Karpas-422 (cell line): ENCODE measurements around the gene SELENOW. TPM values are rescaled to one million over a fixed set of nuclear protein-coding genes. Genes with fewer than 3 reads are reported as not detected.
A peak's percentile ranks its signal among the peaks of the same experiment; 100 is the strongest.
"Not testable (repeated sequence)": the region's sequence is repeated elsewhere in the genome, so short reads cannot be mapped to it uniquely, and the experiment has no call there.

Experiments used
- DNase-seq: peaks from one replicate; pipeline ENCODE4 v3.0.0-alpha.2; 2015
- H2AFZ ChIP-seq: fragments of 200-600 bp; sonication (generic); 2 replicates; pipeline ENCODE4 v1.6.1; 2014; ENCODE audit warnings: antibody characterized with exemption, low read length, mixed read lengths
- H3K27ac ChIP-seq: fragments of 200-600 bp; sonication (generic); 2 replicates; pipeline ENCODE4 v1.5.1; 2014; ENCODE audit warnings: mild to moderate bottlenecking, low read length, moderate library complexity
- H3K27me3 ChIP-seq: fragments of 200-600 bp; sonication (generic); 2 replicates; pipeline ENCODE4 v1.6.1; 2014; ENCODE audit warnings: low read length, mixed read lengths
- H3K36me3 ChIP-seq: fragments of 200-600 bp; sonication (generic); 2 replicates; pipeline ENCODE4 v1.6.1; 2014; ENCODE audit warnings: low read length, mixed read lengths; ENCODE audit not compliant: insufficient read depth
- H3K4me1 ChIP-seq: fragments of 200-600 bp; sonication (generic); 2 replicates; pipeline ENCODE4 v1.6.1; 2014; ENCODE audit warnings: mild to moderate bottlenecking, low read length, mixed read lengths
- H3K4me2 ChIP-seq: fragments of 200-600 bp; sonication (generic); 2 replicates; pipeline ENCODE4 v1.6.1; 2014; ENCODE audit warnings: low read length, low read depth, mild to moderate bottlenecking; ENCODE audit not compliant: poor library complexity, severe bottlenecking
- H3K4me3 ChIP-seq: fragments of 200-600 bp; sonication (generic); 2 replicates; pipeline ENCODE4 v1.5.1; 2014; ENCODE audit warnings: mild to moderate bottlenecking, antibody characterized with exemption, low read length, mixed read lengths
- H3K79me2 ChIP-seq: fragments of 200-600 bp; sonication (generic); 2 replicates; pipeline ENCODE4 v1.6.1; 2014; ENCODE audit warnings: mild to moderate bottlenecking, low read length, mixed read lengths
- H3K9ac ChIP-seq: fragments of 200-600 bp; sonication (generic); 2 replicates; pipeline ENCODE4 v1.6.0; 2014; ENCODE audit warnings: low read length
- H3K9me2 ChIP-seq: fragments of 200-600 bp; sonication (generic), shearing (Covaris generic); replicated peaks from 2 replicates; pipeline ENCODE4 v1.6.0; 2014; ENCODE audit warnings: mild to moderate bottlenecking, low read length, moderate library complexity; ENCODE audit not compliant: insufficient read depth
- H3K9me3 ChIP-seq: fragments of 300-700, 200-600 bp; sonication (generic); 2 replicates; pipeline ENCODE4 v1.6.1; 2014; ENCODE audit warnings: low read length, mixed read lengths
- H4K20me1 ChIP-seq: fragments of 200-600 bp; sonication (generic); 2 replicates; pipeline ENCODE4 v1.6.1; 2014; ENCODE audit warnings: mild to moderate bottlenecking, antibody characterized with exemption, low read length, low read depth; ENCODE audit not compliant: insufficient read depth
- total RNA-seq: library from RNA; depleted of rRNA; stranded (reverse); fragments of >200 nt; shearing (Covaris generic); gene quantifications from 2 replicates; pipeline ENCODE4 v1.2.3, GENCODE V29; 2014; ENCODE audit warnings: low replicate concordance

Gene SELENOW
- total RNA-seq, 1 experiment from 2014 or later: 3.5 TPM

DNA sequence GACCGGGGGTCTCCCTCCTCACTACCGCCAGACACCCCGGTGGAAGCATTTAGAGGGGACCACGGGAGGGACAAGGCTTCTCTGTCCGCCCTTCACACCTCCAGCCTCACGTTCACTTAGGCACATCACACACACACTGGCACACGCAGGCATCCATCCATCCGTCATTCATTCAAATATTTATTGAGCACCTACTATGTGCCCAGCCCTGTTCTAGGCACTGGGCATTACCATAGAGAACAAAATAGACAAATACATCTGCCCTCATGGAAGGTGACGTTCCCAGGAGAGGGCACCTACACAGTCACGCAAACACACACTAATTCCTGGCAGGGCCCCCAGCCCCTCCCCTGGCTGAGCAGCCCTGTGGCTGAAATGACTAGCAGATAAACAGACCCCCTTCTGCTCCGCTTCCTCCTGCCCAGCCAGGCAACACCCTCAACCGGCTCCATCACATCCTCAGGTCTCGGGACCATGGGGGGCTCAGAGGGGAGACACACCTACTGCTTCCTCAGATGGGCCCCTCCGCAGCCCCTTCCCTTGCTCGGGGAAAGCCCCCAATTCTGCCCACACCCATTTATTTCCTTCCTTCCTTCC is 36.9 kb upstream of the SELENOW start:
- DNase-seq: no peak
- Histone ChIP-seq H3K4me1 (peaks cover 28% of the 10 kb centered on the region), H3K27me3 (no peaks in the 10 kb centered on the region)

GRCh38 chr19:47742634-47743033 is 35.9 kb upstream of the SELENOW start:
- H3K9me2 ChIP-seq: no peaks in the 10 kb centered on the region
- no peak overlapping the region for H3K9ac ChIP-seq
- H3K4me2 ChIP-seq: no peak overlapping the region
- H3K36me3 ChIP-seq: peaks cover 7% of the 10 kb centered on the region; the same call in 1 of the 2 replicates
- peaks cover 17% of the 10 kb centered on the region for H3K79me2 ChIP-seq
- H3K4me3 ChIP-seq: no peak overlapping the region
- no peaks in the 10 kb centered on the region for H3K27me3 ChIP-seq
- no peaks in the 10 kb centered on the region for H4K20me1 ChIP-seq
- H3K9me3 ChIP-seq: no peaks in the 10 kb centered on the region
- H3K4me1 ChIP-seq: peaks cover 32% of the 10 kb centered on the region
- no peak overlapping the region for H3K27ac ChIP-seq
- DNase-seq: no peak
- H2AFZ ChIP-seq: no peak overlapping the region

More for the DNA sequence above, 36.9 kb upstream of the SELENOW start:
- H3K9me2 ChIP-seq: no peaks in the 10 kb centered on the region
- H4K20me1 ChIP-seq: no peaks in the 10 kb centered on the region
- no peak overlapping the region for H3K9ac ChIP-seq
- no peak overlapping the region for H3K27ac ChIP-seq
- H3K79me2 ChIP-seq: peaks cover 10% of the 10 kb centered on the region
- H2AFZ ChIP-seq: no peak overlapping the region
- no peak overlapping the region for H3K4me2 ChIP-seq
- peaks cover under 1% of the 10 kb centered on the region; the same call in 1 of the 2 replicates for H3K36me3 ChIP-seq
- no peak overlapping the region for H3K4me3 ChIP-seq
- no peaks in the 10 kb centered on the region for H3K9me3 ChIP-seq

DNA sequence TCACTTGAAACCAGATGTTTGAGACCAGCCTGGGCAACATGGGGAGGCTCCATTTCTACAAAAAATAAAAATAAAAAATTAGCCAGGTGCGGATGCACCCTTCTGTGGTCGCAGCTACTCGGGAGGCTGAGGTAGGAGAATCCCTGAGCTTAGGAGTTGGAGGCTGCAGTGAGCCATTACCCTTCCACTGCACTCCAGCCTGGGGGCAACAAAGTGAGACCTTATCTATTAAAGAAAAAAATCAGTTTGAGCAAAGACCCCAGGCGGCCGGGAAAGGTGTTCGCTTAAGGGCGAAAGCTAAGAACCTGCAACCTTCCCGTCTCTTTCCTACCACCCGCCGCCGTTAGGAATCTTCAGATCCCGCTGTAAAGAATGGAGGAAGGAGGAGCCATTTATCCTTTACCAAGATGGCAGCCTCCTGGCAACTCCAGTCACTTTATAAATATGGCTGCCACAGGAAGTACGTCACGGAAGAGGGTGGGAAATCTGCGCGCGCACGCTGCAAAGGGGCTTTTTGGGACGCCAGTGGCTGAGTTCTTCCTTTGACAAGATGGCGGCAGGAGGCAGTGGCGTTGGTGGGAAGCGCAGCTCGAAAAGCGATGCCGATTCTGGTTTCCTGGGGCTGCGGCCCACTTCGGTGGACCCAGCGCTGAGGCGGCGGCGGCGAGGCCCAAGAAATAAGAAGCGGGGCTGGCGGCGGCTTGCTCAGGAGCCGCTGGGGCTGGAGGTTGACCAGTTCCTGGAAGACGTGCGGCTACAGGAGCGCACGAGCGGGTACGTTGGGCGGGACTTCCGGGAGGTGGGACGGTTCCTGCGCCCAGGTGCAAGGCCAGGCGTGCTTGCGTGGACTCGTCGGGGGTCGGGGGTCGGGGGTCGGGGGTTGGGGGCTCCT is 33.2 kb upstream of the SELENOW start, which contains the start of gene NOP53:
NOP53 (plus strand) TSS at position 537 of the 892 bp plus-strand sequence; CDS start at position 551, 14 bp downstream.
- Histone ChIP-seq H3K79me2 (peaks cover 28% of the 10 kb centered on the region), H3K9me3 (no peaks in the 10 kb centered on the region), H4K20me1 (no peaks in the 10 kb centered on the region), H3K27me3 (no peaks in the 10 kb centered on the region), H2AFZ (peak within 1 kb of the TSS; percentile 94; the same call in 1 of the 2 replicates), H3K4me1 (peaks cover 24% of the 10 kb centered on the region), H3K4me2 (peak within 1 kb of the TSS; percentile 64), H3K27ac (peak within 1 kb of the TSS; percentile 62; the same call in 1 of the 2 replicates), H3K9ac (peak within 1 kb of the TSS; percentile 94), H3K9me2 (no peaks in the 10 kb centered on the region), H3K4me3 (peak within 1 kb of the TSS; percentile 98), H3K36me3 (peaks cover 16% of the 10 kb centered on the region; the same call in 1 of the 2 replicates)
- DNase-seq: peak; percentile 99

DNA sequence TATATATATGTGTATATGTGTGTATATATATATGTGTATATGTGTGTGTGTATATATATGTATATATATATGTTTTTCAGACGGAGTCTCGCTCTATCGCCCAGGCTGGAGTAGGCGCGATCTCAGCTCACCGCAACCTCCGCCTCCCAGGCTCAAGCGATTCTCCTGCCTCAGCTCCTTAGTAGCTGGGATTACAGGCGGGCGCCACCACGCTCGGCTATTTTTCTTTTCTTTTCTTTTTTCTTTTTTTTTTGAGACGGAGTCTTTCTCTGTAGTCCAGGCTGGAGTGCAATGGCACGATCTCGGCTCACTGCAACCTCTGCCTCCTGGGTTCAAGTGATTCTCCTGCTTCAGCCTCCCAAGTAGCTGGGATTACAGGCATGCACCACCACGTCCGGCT is 32.4 kb upstream of the SELENOW start:
- H3K27ac ChIP-seq, H3K9me3 ChIP-seq, DNase-seq, H2AFZ ChIP-seq, H3K9me2 ChIP-seq, H3K27me3 ChIP-seq, H4K20me1 ChIP-seq: not testable (repeated sequence)
- Histone ChIP-seq H3K4me1 (peaks cover 24% of the 10 kb centered on the region), H3K9ac (peak overlapping the region; percentile 94), H3K79me2 (peaks cover 28% of the 10 kb centered on the region), H3K4me2 (peak overlapping the region; percentile 64), H3K36me3 (peaks cover 16% of the 10 kb centered on the region; the same call in 1 of the 2 replicates), H3K4me3 (peak overlapping the region; percentile 98)

GRCh38 chr19:47749326-47749725 is 29.2 kb upstream of the SELENOW start:
- no peaks in the 10 kb centered on the region for H3K9me2 ChIP-seq
- peaks cover 16% of the 10 kb centered on the region for H3K4me1 ChIP-seq
- H3K9ac ChIP-seq: no peak overlapping the region
- DNase-seq: no peak
- H3K27ac ChIP-seq: no peak overlapping the region
- no peaks in the 10 kb centered on the region for H3K9me3 ChIP-seq
- H3K79me2 ChIP-seq: peaks cover 28% of the 10 kb centered on the region
- no peak overlapping the region for H2AFZ ChIP-seq
- H3K4me3 ChIP-seq: no peak overlapping the region
- no peak overlapping the region for H3K4me2 ChIP-seq
- H4K20me1 ChIP-seq: no peaks in the 10 kb centered on the region
- no peaks in the 10 kb centered on the region for H3K27me3 ChIP-seq
- peaks cover 21% of the 10 kb centered on the region; the same call in 1 of the 2 replicates for H3K36me3 ChIP-seq

- H3K79me2 ChIP-seq: peaks cover 28% of the 10 kb centered on the region
- no peaks in the 10 kb centered on the region for H3K9me2 ChIP-seq
- H3K9ac ChIP-seq: no peak overlapping the region
- H3K4me3 ChIP-seq: no peak overlapping the region
- no peak overlapping the region for H3K27ac ChIP-seq
- peaks cover 10% of the 10 kb centered on the region for H3K4me1 ChIP-seq
- H3K36me3 ChIP-seq: peaks cover 21% of the 10 kb centered on the region; the same call in 1 of the 2 replicates
- no peak overlapping the region for H3K4me2 ChIP-seq
- no peak for DNase-seq
- H2AFZ ChIP-seq: no peak overlapping the region
- no peaks in the 10 kb centered on the region for H3K27me3 ChIP-seq
- H4K20me1 ChIP-seq: 0 out of 2 replicates have a peak, but pooled peaks cover under 1% of the 10 kb centered on the region
- no peaks in the 10 kb centered on the region for H3K9me3 ChIP-seq
Observed at GRCh38 chr19:47750752-47751151, 27.8 kb upstream of the SELENOW start.

DNA sequence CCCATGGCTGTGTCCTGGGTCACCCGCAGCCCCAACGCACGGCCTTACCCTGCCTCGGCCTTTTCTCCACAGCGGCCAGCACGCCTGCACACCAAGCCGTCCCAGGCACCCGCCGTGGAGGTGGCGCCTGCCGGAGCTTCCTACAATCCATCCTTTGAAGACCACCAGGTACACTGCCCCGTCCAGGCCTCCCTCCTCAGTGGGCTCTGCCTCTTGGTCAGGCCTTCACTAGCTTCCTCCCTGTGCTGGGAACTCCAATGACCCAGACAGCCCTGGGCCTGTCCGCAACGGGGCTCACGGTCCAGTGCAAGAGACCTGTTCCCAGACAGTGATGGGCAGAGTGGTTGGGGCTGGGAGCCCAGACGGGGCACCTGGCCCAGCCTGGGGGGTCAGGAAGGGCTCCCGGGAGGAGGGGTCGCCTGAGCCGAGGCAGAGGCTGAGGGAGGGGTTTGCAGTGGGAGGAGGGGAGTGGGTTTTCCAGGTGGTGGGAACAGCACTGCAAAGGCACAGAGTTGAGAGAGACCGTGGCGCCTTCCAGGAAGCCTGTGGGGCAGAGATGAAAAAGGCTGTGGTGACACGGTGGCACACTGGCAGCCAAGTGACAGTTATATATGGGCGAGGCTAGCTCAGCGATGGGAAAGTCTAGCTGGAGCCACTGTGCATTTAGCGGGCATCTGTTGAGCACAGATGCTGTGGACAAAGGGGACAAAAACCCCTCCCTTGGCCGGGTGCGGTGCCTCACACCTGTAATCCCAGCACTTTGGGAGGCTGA is 25.9 kb upstream of the SELENOW start:
- 0 out of 2 replicates have a peak, but pooled peaks cover 5% of the 10 kb centered on the region for H4K20me1 ChIP-seq
- no peak for DNase-seq

More for the DNA sequence above, 25.9 kb upstream of the SELENOW start:
- no peak overlapping the region for H3K4me2 ChIP-seq
- no peak overlapping the region for H3K4me3 ChIP-seq
- H3K27ac ChIP-seq: no peak overlapping the region
- no peaks in the 10 kb centered on the region for H3K9me2 ChIP-seq
- no peaks in the 10 kb centered on the region for H3K4me1 ChIP-seq
- H3K36me3 ChIP-seq: peaks cover 14% of the 10 kb centered on the region
- H2AFZ ChIP-seq: no peak overlapping the region
- no peaks in the 10 kb centered on the region for H3K9me3 ChIP-seq
- no peaks in the 10 kb centered on the region for H3K27me3 ChIP-seq
- no peak overlapping the region for H3K9ac ChIP-seq
- H3K79me2 ChIP-seq: peaks cover 12% of the 10 kb centered on the region
